Fibroblast of lung (primary cell): ENCODE measurements around the gene CD47. TPM values are rescaled to one million over a fixed set of nuclear protein-coding genes. Genes with fewer than 3 reads are reported as not detected.

Experiments
- DNase-seq, 2 donors: peaks; one replicate each; pipeline versions ENCODE4 v3.0.0 to v3.0.0-alpha.2; 2010; ENCODE audit warnings: low read depth in 2 of 2
- H2AFZ ChIP-seq: 2 replicates; pipeline ENCODE4 v1.5.1; 2012; ENCODE audit warnings: low read length, control low read depth, inconsistent platforms
- H3K27ac ChIP-seq: 2 replicates; pipeline ENCODE4 v1.5.1; 2011; ENCODE audit warnings: low read length, control low read depth; ENCODE audit not compliant: insufficient read depth
- H3K27me3 ChIP-seq: 2 replicates; pipeline ENCODE4 v1.5.1; 2011; ENCODE audit warnings: mild to moderate bottlenecking, low read length; ENCODE audit not compliant: control insufficient read depth, insufficient read depth
- H3K36me3 ChIP-seq: 2 replicates; pipeline ENCODE4 v1.5.1; 2011; ENCODE audit warnings: low read length; ENCODE audit not compliant: control insufficient read depth, insufficient read depth
- H3K4me1 ChIP-seq: 2 replicates; pipeline ENCODE4 v1.5.1; 2011; ENCODE audit warnings: low read length; ENCODE audit not compliant: control insufficient read depth, insufficient read depth; ENCODE audit errors: extremely low read depth
- H3K4me2 ChIP-seq: 2 replicates; pipeline ENCODE4 v1.5.1; 2011; ENCODE audit warnings: low read length, control low read depth; ENCODE audit not compliant: insufficient read depth; ENCODE audit errors: extremely low read depth
- H3K4me3 ChIP-seq, 4 experiments: fragments of 200-600 bp in 1 of 4; sonication (generic) in 1 of 4; replicated peaks in 1 of 4; 2 replicates each; pipeline ENCODE4 v1.5.1; 2011 to 2016; ENCODE audit warnings: low read length in 4 of 4, low read depth in 3 of 4, mild to moderate bottlenecking in 3 of 4, control low read depth in 2 of 4, inconsistent platforms in 1 of 4, mixed read lengths in 1 of 4; ENCODE audit not compliant: insufficient read depth in 1 of 4; ENCODE audit errors: control extremely low read depth in 1 of 4
- H3K79me2 ChIP-seq: 2 replicates; pipeline ENCODE4 v1.5.1; 2012; ENCODE audit warnings: mild to moderate bottlenecking, low read length, inconsistent platforms; ENCODE audit not compliant: control insufficient read depth, insufficient read depth
- H3K9ac ChIP-seq: 2 replicates; pipeline ENCODE4 v1.5.1; 2011; ENCODE audit warnings: mild to moderate bottlenecking, low read length, control low read depth; ENCODE audit not compliant: insufficient read depth
- H3K9me3 ChIP-seq: 2 replicates; pipeline ENCODE4 v1.5.1; 2012; ENCODE audit warnings: low read depth, low read length; ENCODE audit not compliant: control insufficient read depth, insufficient read depth
- H4K20me1 ChIP-seq: 2 replicates; pipeline ENCODE4 v1.5.1; 2011; ENCODE audit warnings: low read length; ENCODE audit not compliant: control insufficient read depth, insufficient read depth; ENCODE audit errors: extremely low read depth
- CTCF ChIP-seq, 2 donors: IDR thresholded peaks in 1 of 2; conservative IDR thresholded peaks in 1 of 2; 1 replicate in 1 of 2; 2 replicates in 1 of 2; pipeline ENCODE4 v1.5.1; 2011 to 2012; ENCODE audit warnings: low read length in 2 of 2, control low read depth in 1 of 2, inconsistent platforms in 1 of 2, low read depth in 1 of 2, mild to moderate bottlenecking in 1 of 2
- EZH2 ChIP-seq: IDR thresholded peaks from 2 replicates; pipeline ENCODE4 v1.5.1; 2012; ENCODE audit warnings: low read length, control low read depth, mild to moderate bottlenecking; ENCODE audit errors: missing control alignments
- polyA plus RNA-seq, 2 donors: library from polyadenylated mRNA; depleted of rRNA in 1 of 2; stranded (reverse) in 1 of 2; unstranded in 1 of 2; fragments of >200 nt; gene quantifications; 2 replicates each; pipeline ENCODE4 v1.2.1, GENCODE V29; 2011 to 2012; ENCODE audit warnings: missing spikeins in 1 of 2
- total RNA-seq: library from RNA; depleted of rRNA; stranded (reverse); fragments of >200 nt; gene quantifications from 2 replicates; pipeline ENCODE4 v1.2.1, GENCODE V29; 2014

CD47 gene
- total and polyA plus RNA-seq, 2 donors (not counting 1 experiment from before 2014, with no cell fraction given), result 72.0 to 91.7 TPM

- H3K4me1 ChIP-seq, result peaks cover under 1% of the 10 kb centered on the region
- H3K4me3 ChIP-seq, result no peak overlapping the region
- TF ChIP-seq EZH2 (no peak), CTCF (conservative IDR thresholded peaks at IDR 0.05 in 1 of 2, IDR thresholded peaks at IDR 0.05 in 1 of 2; ENCODE audit: low read depth in 1 of 2, low read length in 2 of 2) (no peak)
- no peak overlapping the region for H2AFZ ChIP-seq
- no peak overlapping the region for H3K9ac ChIP-seq
- H4K20me1 ChIP-seq, result no peaks in the 10 kb centered on the region
- DNase-seq, result no peak
- no peaks in the 10 kb centered on the region for H3K36me3 ChIP-seq
- no peak overlapping the region for H3K27ac ChIP-seq
- no peaks in the 10 kb centered on the region for H3K27me3 ChIP-seq
- no peaks in the 10 kb centered on the region for H3K79me2 ChIP-seq
- H3K9me3 ChIP-seq, result no peaks in the 10 kb centered on the region
- no peak overlapping the region for H3K4me2 ChIP-seq
Observed at GRCh38 chr3:108054935-108055334, 35.9 kb downstream of the CD47 start.

GRCh38 chr3:108053483-108053882, 37.3 kb downstream of the CD47 start:
- H3K4me1 ChIP-seq, result no peaks in the 10 kb centered on the region

GRCh38 chr3:108053067-108053466, 37.8 kb downstream of the CD47 start:
- no peaks in the 10 kb centered on the region for H3K36me3 ChIP-seq
- no peaks in the 10 kb centered on the region for H3K9me3 ChIP-seq
- TF ChIP-seq CTCF (conservative IDR thresholded peaks at IDR 0.05 in 1 of 2, IDR thresholded peaks at IDR 0.05 in 1 of 2; ENCODE audit: low read depth in 1 of 2, low read length in 2 of 2), result no peak
- no peak for TF ChIP-seq EZH2
- H3K4me3 ChIP-seq, result no peak overlapping the region
- DNase-seq, result no peak
- no peak overlapping the region for H3K27ac ChIP-seq
- H3K4me2 ChIP-seq, result no peak overlapping the region
- H3K27me3 ChIP-seq, result no peaks in the 10 kb centered on the region
- H3K9ac ChIP-seq, result no peak overlapping the region
- H3K79me2 ChIP-seq, result no peaks in the 10 kb centered on the region
- H2AFZ ChIP-seq, result no peak overlapping the region
- no peaks in the 10 kb centered on the region for H3K4me1 ChIP-seq
- no peaks in the 10 kb centered on the region for H4K20me1 ChIP-seq

More at GRCh38 chr3:108053483-108053882, 37.3 kb downstream of the CD47 start:
- no peaks in the 10 kb centered on the region for H3K27me3 ChIP-seq
- H3K9ac ChIP-seq, result no peak overlapping the region
- H3K79me2 ChIP-seq, result no peaks in the 10 kb centered on the region
- H2AFZ ChIP-seq, result no peak overlapping the region
- H3K36me3 ChIP-seq, result no peaks in the 10 kb centered on the region
- no peak for TF ChIP-seq EZH2
- DNase-seq, result no peak
- no peak overlapping the region for H3K27ac ChIP-seq
- H4K20me1 ChIP-seq, result no peaks in the 10 kb centered on the region
- no peak overlapping the region for H3K4me2 ChIP-seq
- no peaks in the 10 kb centered on the region for H3K9me3 ChIP-seq
- H3K4me3 ChIP-seq, result no peak overlapping the region
